Measurements from ENCODE around the gene PRPF18.

PRPF18 gene

GRCh38 chr10:13631594-13631993 lies 44.8 kb downstream of the PRPF18 start:
- no peak overlapping the region for H3K9ac ChIP-seq (ENCODE audit: insufficient read length, low read depth)
- peaks cover 11% of the 10 kb centered on the region for H3K36me3 ChIP-seq (ENCODE audit: insufficient read depth, insufficient read length, low read length)
- H3K9me3 ChIP-seq (ENCODE audit: insufficient read depth, low read length), result no peaks in the 10 kb centered on the region
- DNase-seq (ENCODE audit: low read depth, low spot score), result no peak
- H3K27me3 ChIP-seq (ENCODE audit: insufficient read depth, insufficient read length), result no peaks in the 10 kb centered on the region
- no peaks in the 10 kb centered on the region for H3K4me1 ChIP-seq (ENCODE audit: insufficient read depth, insufficient read length)
- H3K4me3 ChIP-seq (ENCODE audit: insufficient read length, low read depth), result no peak overlapping the region
- TF ChIP-seq ZNF274 (IDR thresholded peaks at IDR 0.05; ENCODE audit: low read depth, low read length) (no peak), SUZ12 (IDR thresholded peaks at IDR 0.05; ENCODE audit: extremely low read depth, insufficient read depth, insufficient read length) (no peak), YY1 (IDR thresholded peaks at IDR 0.05; ENCODE audit: insufficient read depth, insufficient read length) (no peak)

GRCh38 chr10:13632440-13632839 lies 45.7 kb downstream of the PRPF18 start:
- Histone ChIP-seq H3K9me3 (ENCODE audit: insufficient read depth, low read length) (no peaks in the 10 kb centered on the region), H3K36me3 (ENCODE audit: insufficient read depth, insufficient read length, low read length) (peaks cover 11% of the 10 kb centered on the region), H3K4me3 (ENCODE audit: insufficient read length, low read depth) (no peak overlapping the region), H3K4me1 (ENCODE audit: insufficient read depth, insufficient read length) (no peaks in the 10 kb centered on the region), H3K9ac (ENCODE audit: insufficient read length, low read depth) (no peak overlapping the region), H3K27me3 (ENCODE audit: insufficient read depth, insufficient read length) (no peaks in the 10 kb centered on the region)
- no peak for DNase-seq (ENCODE audit: low read depth, low spot score)
- TF ChIP-seq SUZ12 (IDR thresholded peaks at IDR 0.05; ENCODE audit: extremely low read depth, insufficient read depth, insufficient read length), result no peak
- TF ChIP-seq ZNF274 (IDR thresholded peaks at IDR 0.05; ENCODE audit: low read depth, low read length), result no peak
- no peak for TF ChIP-seq YY1 (IDR thresholded peaks at IDR 0.05; ENCODE audit: insufficient read depth, insufficient read length)

GRCh38 chr10:13632884-13633440 lies 46.2 kb downstream of the PRPF18 start:
- Histone ChIP-seq H3K9me3 (ENCODE audit: insufficient read depth, low read length) (no peaks in the 10 kb centered on the region), H3K4me3 (ENCODE audit: insufficient read length, low read depth) (no peak overlapping the region), H3K9ac (ENCODE audit: insufficient read length, low read depth) (no peak overlapping the region), H3K27me3 (ENCODE audit: insufficient read depth, insufficient read length) (no peaks in the 10 kb centered on the region), H3K36me3 (ENCODE audit: insufficient read depth, insufficient read length, low read length) (peaks cover 11% of the 10 kb centered on the region), H3K4me1 (ENCODE audit: insufficient read depth, insufficient read length) (no peaks in the 10 kb centered on the region)
- DNase-seq (ENCODE audit: low read depth, low spot score), result no peak
- TF ChIP-seq SUZ12 (IDR thresholded peaks at IDR 0.05; ENCODE audit: extremely low read depth, insufficient read depth, insufficient read length) (no peak), YY1 (IDR thresholded peaks at IDR 0.05; ENCODE audit: insufficient read depth, insufficient read length) (no peak), ZNF274 (IDR thresholded peaks at IDR 0.05; ENCODE audit: low read depth, low read length) (no peak)

GRCh38 chr10:13633689-13634088 lies 46.9 kb downstream of the PRPF18 start:
- Histone ChIP-seq H3K27me3 (ENCODE audit: insufficient read depth, insufficient read length) (no peaks in the 10 kb centered on the region), H3K36me3 (ENCODE audit: insufficient read depth, insufficient read length, low read length) (peaks cover 11% of the 10 kb centered on the region), H3K9me3 (ENCODE audit: insufficient read depth, low read length) (no peaks in the 10 kb centered on the region), H3K4me1 (ENCODE audit: insufficient read depth, insufficient read length) (no peaks in the 10 kb centered on the region), H3K4me3 (ENCODE audit: insufficient read length, low read depth) (no peak overlapping the region), H3K9ac (ENCODE audit: insufficient read length, low read depth) (no peak overlapping the region)
- DNase-seq (ENCODE audit: low read depth, low spot score), result no peak
- TF ChIP-seq ZNF274 (IDR thresholded peaks at IDR 0.05; ENCODE audit: low read depth, low read length), result no peak
- TF ChIP-seq YY1 (IDR thresholded peaks at IDR 0.05; ENCODE audit: insufficient read depth, insufficient read length), result no peak
- TF ChIP-seq SUZ12 (IDR thresholded peaks at IDR 0.05; ENCODE audit: extremely low read depth, insufficient read depth, insufficient read length), result no peak

- Histone ChIP-seq H3K4me1 (ENCODE audit: insufficient read depth, insufficient read length) (no peaks in the 10 kb centered on the region), H3K4me3 (ENCODE audit: insufficient read length, low read depth) (no peak overlapping the region), H3K36me3 (ENCODE audit: insufficient read depth, insufficient read length, low read length) (peaks cover 16% of the 10 kb centered on the region), H3K27me3 (ENCODE audit: insufficient read depth, insufficient read length) (no peaks in the 10 kb centered on the region), H3K9ac (ENCODE audit: insufficient read length, low read depth) (no peak overlapping the region), H3K9me3 (ENCODE audit: insufficient read depth, low read length) (no peaks in the 10 kb centered on the region)
- no peak for TF ChIP-seq YY1 (IDR thresholded peaks at IDR 0.05; ENCODE audit: insufficient read depth, insufficient read length)
- TF ChIP-seq SUZ12 (IDR thresholded peaks at IDR 0.05; ENCODE audit: extremely low read depth, insufficient read depth, insufficient read length), result no peak
- no peak for TF ChIP-seq ZNF274 (IDR thresholded peaks at IDR 0.05; ENCODE audit: low read depth, low read length)
- no peak for DNase-seq (ENCODE audit: low read depth, low spot score)
These were observed 47.4 kb downstream of the PRPF18 start for GRCh38 chr10:13634207-13634606.

GRCh38 chr10:13636776-13637175 lies 50.0 kb downstream of the PRPF18 start:
- peaks cover 12% of the 10 kb centered on the region for H3K36me3 ChIP-seq (ENCODE audit: insufficient read depth, insufficient read length, low read length)
- no peak overlapping the region for H3K4me3 ChIP-seq (ENCODE audit: insufficient read length, low read depth)
- TF ChIP-seq SUZ12 (IDR thresholded peaks at IDR 0.05; ENCODE audit: extremely low read depth, insufficient read depth, insufficient read length), result no peak
- TF ChIP-seq YY1 (IDR thresholded peaks at IDR 0.05; ENCODE audit: insufficient read depth, insufficient read length), result no peak
- TF ChIP-seq ZNF274 (IDR thresholded peaks at IDR 0.05; ENCODE audit: low read depth, low read length), result no peak
- H3K27me3 ChIP-seq (ENCODE audit: insufficient read depth, insufficient read length), result no peaks in the 10 kb centered on the region
- H3K9me3 ChIP-seq (ENCODE audit: insufficient read depth, low read length), result no peaks in the 10 kb centered on the region
- no peaks in the 10 kb centered on the region for H3K4me1 ChIP-seq (ENCODE audit: insufficient read depth, insufficient read length)
- DNase-seq (ENCODE audit: low read depth, low spot score), result no peak
- H3K9ac ChIP-seq (ENCODE audit: insufficient read length, low read depth), result no peak overlapping the region

- H3K4me3 ChIP-seq (ENCODE audit: insufficient read length, low read depth), result no peak overlapping the region
- no peaks in the 10 kb centered on the region for H3K27me3 ChIP-seq (ENCODE audit: insufficient read depth, insufficient read length)
- TF ChIP-seq ZNF274 (IDR thresholded peaks at IDR 0.05; ENCODE audit: low read depth, low read length) (no peak), YY1 (IDR thresholded peaks at IDR 0.05; ENCODE audit: insufficient read depth, insufficient read length) (no peak), SUZ12 (IDR thresholded peaks at IDR 0.05; ENCODE audit: extremely low read depth, insufficient read depth, insufficient read length) (no peak)
- no peak for DNase-seq (ENCODE audit: low read depth, low spot score)
- no peak overlapping the region for H3K9ac ChIP-seq (ENCODE audit: insufficient read length, low read depth)
- H3K4me1 ChIP-seq (ENCODE audit: insufficient read depth, insufficient read length), result no peaks in the 10 kb centered on the region
- H3K36me3 ChIP-seq (ENCODE audit: insufficient read depth, insufficient read length, low read length), result peaks cover 12% of the 10 kb centered on the region
- H3K9me3 ChIP-seq (ENCODE audit: insufficient read depth, low read length), result no peaks in the 10 kb centered on the region
These were observed 50.6 kb downstream of the PRPF18 start for GRCh38 chr10:13637303-13637856.

Data from NT2/D1 (cell line).